A549 (cell line): Measurements from ENCODE around the gene MTOR.

Experiments
- POLR2A ChIP-seq: IDR thresholded peaks from 2 replicates; pipeline ENCODE4 v1.6.1; 2012; ENCODE audit warnings: mild to moderate bottlenecking, low read length
- TF ChIP-seq, protein P1 (sequence below): fragments of >200 bp; sonication (Bioruptor Twin); formaldehyde crosslinking; IDR thresholded peaks from 3 replicates; pipeline ENCODE4 v1.5.1; 2016
- TF ChIP-seq, protein P2 (sequence below): IDR thresholded peaks from 2 replicates; pipeline ENCODE4 v1.6.1; 2012
- TF ChIP-seq, protein P3 (sequence below): IDR thresholded peaks from 2 replicates; pipeline ENCODE4 v1.6.1; 2012; ENCODE audit warnings: low read depth, borderline replicate concordance

GRCh38 chr1:11061652-11062365 is 200.5 kb downstream of the MTOR start:
- TF ChIP-seq, protein P1, sequence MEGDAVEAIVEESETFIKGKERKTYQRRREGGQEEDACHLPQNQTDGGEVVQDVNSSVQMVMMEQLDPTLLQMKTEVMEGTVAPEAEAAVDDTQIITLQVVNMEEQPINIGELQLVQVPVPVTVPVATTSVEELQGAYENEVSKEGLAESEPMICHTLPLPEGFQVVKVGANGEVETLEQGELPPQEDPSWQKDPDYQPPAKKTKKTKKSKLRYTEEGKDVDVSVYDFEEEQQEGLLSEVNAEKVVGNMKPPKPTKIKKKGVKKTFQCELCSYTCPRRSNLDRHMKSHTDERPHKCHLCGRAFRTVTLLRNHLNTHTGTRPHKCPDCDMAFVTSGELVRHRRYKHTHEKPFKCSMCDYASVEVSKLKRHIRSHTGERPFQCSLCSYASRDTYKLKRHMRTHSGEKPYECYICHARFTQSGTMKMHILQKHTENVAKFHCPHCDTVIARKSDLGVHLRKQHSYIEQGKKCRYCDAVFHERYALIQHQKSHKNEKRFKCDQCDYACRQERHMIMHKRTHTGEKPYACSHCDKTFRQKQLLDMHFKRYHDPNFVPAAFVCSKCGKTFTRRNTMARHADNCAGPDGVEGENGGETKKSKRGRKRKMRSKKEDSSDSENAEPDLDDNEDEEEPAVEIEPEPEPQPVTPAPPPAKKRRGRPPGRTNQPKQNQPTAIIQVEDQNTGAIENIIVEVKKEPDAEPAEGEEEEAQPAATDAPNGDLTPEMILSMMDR: no peak
- TF ChIP-seq, protein P2, sequence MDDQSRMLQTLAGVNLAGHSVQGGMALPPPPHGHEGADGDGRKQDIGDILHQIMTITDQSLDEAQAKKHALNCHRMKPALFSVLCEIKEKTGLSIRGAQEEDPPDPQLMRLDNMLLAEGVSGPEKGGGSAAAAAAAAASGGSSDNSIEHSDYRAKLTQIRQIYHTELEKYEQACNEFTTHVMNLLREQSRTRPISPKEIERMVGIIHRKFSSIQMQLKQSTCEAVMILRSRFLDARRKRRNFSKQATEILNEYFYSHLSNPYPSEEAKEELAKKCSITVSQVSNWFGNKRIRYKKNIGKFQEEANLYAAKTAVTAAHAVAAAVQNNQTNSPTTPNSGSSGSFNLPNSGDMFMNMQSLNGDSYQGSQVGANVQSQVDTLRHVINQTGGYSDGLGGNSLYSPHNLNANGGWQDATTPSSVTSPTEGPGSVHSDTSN: no peak
- TF ChIP-seq POLR2A: no peak
- TF ChIP-seq, protein P3, sequence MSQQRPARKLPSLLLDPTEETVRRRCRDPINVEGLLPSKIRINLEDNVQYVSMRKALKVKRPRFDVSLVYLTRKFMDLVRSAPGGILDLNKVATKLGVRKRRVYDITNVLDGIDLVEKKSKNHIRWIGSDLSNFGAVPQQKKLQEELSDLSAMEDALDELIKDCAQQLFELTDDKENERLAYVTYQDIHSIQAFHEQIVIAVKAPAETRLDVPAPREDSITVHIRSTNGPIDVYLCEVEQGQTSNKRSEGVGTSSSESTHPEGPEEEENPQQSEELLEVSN: no peak
